ENCODE results near the gene GPR135. TPM values are rescaled to one million over a fixed set of nuclear protein-coding genes. Genes with fewer than 3 reads are reported as not detected.
A peak's percentile ranks its signal among the peaks of the same experiment; 100 is the strongest.

GPR135 gene
- total and polyA plus RNA-seq, 2 of the 13 experiments (the other 11 are each of a cell fraction or from before 2014, with no cell fraction given): 0.46 to 1.3 TPM

- TF ChIP-seq FOXK1 (CRISPR knock-in tag; IDR thresholded peaks at IDR 0.05; ENCODE audit: borderline replicate concordance, low read depth): peak; percentile 28; the same call in 1 of the 2 replicates
- no peak for TF ChIP-seq EZH2 (conservative IDR thresholded peaks at IDR 0.05; ENCODE audit: low read depth, low read length)
- TF ChIP-seq HNF4A (CRISPR knock-in tag; IDR thresholded peaks at IDR 0.05): 0 out of 2 replicates have a peak, but pooled peaks have one; percentile 20
- no peak for TF ChIP-seq SMARCE1 (IDR thresholded peaks at IDR 0.05; ENCODE audit: borderline replicate concordance)
- TF ChIP-seq ZIK1 (CRISPR knock-in tag; IDR thresholded peaks at IDR 0.05; ENCODE audit: borderline replicate concordance, low read depth): no peak
- TF ChIP-seq ATF6 (CRISPR knock-in tag; conservative IDR thresholded peaks at IDR 0.05): no peak
- TF ChIP-seq IKZF1 (IDR thresholded peaks at IDR 0.05): no peak
- no peak for TF ChIP-seq ELK4 (CRISPR knock-in tag; IDR thresholded peaks at IDR 0.05; ENCODE audit: borderline replicate concordance)
- TF ChIP-seq ZNF382 (CRISPR knock-in tag; IDR thresholded peaks at IDR 0.05; ENCODE audit: borderline replicate concordance): no peak
- peak; percentile 1; the same call in 1 of the 2 replicates for TF ChIP-seq RBFOX2 (IDR thresholded peaks at IDR 0.05; ENCODE audit: low read depth, low read length)
- no peak for TF ChIP-seq HDAC2 (CRISPR knock-in tag; IDR thresholded peaks at IDR 0.05)
- no peak for TF ChIP-seq ESRRA (CRISPR knock-in tag; IDR thresholded peaks at IDR 0.05; ENCODE audit: low read depth)
- TF ChIP-seq ZNF598 (CRISPR knock-in tag; IDR thresholded peaks at IDR 0.05; ENCODE audit: borderline replicate concordance): no peak
- TF ChIP-seq ZNF768 (CRISPR knock-in tag; IDR thresholded peaks at IDR 0.05): no peak
- no peak for TF ChIP-seq ZSCAN22 (CRISPR knock-in tag; IDR thresholded peaks at IDR 0.05)
- no peak for TF ChIP-seq ZBTB7B (CRISPR knock-in tag; IDR thresholded peaks at IDR 0.05)
- TF ChIP-seq ZNF296 (CRISPR knock-in tag; conservative IDR thresholded peaks at IDR 0.05): no peak
- TF ChIP-seq, protein P1, sequence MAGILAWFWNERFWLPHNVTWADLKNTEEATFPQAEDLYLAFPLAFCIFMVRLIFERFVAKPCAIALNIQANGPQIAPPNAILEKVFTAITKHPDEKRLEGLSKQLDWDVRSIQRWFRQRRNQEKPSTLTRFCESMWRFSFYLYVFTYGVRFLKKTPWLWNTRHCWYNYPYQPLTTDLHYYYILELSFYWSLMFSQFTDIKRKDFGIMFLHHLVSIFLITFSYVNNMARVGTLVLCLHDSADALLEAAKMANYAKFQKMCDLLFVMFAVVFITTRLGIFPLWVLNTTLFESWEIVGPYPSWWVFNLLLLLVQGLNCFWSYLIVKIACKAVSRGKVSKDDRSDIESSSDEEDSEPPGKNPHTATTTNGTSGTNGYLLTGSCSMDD (CRISPR knock-in tag; IDR thresholded peaks at IDR 0.05): no peak
- TF ChIP-seq, protein P2, sequence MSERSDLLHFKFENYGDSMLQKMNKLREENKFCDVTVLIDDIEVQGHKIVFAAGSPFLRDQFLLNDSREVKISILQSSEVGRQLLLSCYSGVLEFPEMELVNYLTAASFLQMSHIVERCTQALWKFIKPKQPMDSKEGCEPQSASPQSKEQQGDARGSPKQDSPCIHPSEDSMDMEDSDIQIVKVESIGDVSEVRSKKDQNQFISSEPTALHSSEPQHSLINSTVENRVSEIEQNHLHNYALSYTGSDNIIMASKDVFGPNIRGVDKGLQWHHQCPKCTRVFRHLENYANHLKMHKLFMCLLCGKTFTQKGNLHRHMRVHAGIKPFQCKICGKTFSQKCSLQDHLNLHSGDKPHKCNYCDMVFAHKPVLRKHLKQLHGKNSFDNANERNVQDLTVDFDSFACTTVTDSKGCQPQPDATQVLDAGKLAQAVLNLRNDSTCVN (CRISPR knock-in tag; IDR thresholded peaks at IDR 0.05; ENCODE audit: borderline replicate concordance): no peak
- TF ChIP-seq CC2D1A (CRISPR knock-in tag; IDR thresholded peaks at IDR 0.05): no peak
- TF ChIP-seq XRCC5 (optimal IDR thresholded peaks at IDR 0.05; ENCODE audit: low read length): peak; percentile 27
- no peak for TF ChIP-seq ZNF543 (CRISPR knock-in tag; IDR thresholded peaks at IDR 0.05)
- no peak for TF ChIP-seq ZSCAN12 (CRISPR knock-in tag; IDR thresholded peaks at IDR 0.05)
- no peak for TF ChIP-seq ZKSCAN5 (CRISPR knock-in tag; IDR thresholded peaks at IDR 0.05)
- 0 out of 2 replicates have a peak, but pooled peaks have one; percentile 20 for TF ChIP-seq ZNF329 (CRISPR knock-in tag; IDR thresholded peaks at IDR 0.05; ENCODE audit: low read depth)
- TF ChIP-seq ZFX (CRISPR knock-in tag; IDR thresholded peaks at IDR 0.05; ENCODE audit: low read depth): no peak
- TF ChIP-seq ATF7-NPFF (CRISPR knock-in tag; IDR thresholded peaks at IDR 0.05; ENCODE audit: low read depth): no peak
These were observed at the start of gene GPR135 (continued) for GRCh38 chr14:59465316-59466135.

All from HepG2 (cell line).